Measurements from ENCODE around the gene COL19A1. TPM values are rescaled to one million over a fixed set of nuclear protein-coding genes. Genes with fewer than 3 reads are reported as not detected.

Gene COL19A1
- total RNA-seq, 3 donors from 2014 or later = 0.15 to 0.66 TPM; not detected in 1

DNA sequence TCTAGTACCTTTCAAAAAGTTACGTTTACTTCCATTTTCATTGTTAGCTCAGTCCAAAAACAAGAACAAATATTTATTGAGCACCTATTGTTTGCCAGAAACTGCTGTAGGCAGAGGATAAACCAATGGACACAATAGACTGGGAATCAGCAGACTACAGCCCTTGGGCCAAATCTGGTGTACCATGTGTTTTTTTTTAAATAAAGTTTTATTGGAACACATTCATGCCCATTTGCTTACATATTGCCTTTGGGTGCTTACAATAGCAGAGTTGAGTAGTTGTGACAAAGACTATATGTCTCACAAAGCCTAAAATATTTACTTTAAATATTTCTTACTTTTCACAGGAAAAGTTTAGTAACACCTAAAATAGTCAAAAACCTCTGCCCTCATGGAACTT lies 220.4 kb downstream of the COL19A1 start:
- Histone ChIP-seq H3K27ac (no peak overlapping the region), H3K4me1 (no peaks in the 10 kb centered on the region), H3K4me3 (no peak overlapping the region), H3K36me3 (no peaks in the 10 kb centered on the region), H3K9me3 (no peaks in the 10 kb centered on the region), H3K27me3 (no peaks in the 10 kb centered on the region)
- intact Hi-C loops (cut with DNase I; ENCODE audit: low total_unique reads) = no loop called here
- no peak for DNase-seq (ENCODE audit: low spot score in 2 of 2)
- TF ChIP-seq, protein P1, sequence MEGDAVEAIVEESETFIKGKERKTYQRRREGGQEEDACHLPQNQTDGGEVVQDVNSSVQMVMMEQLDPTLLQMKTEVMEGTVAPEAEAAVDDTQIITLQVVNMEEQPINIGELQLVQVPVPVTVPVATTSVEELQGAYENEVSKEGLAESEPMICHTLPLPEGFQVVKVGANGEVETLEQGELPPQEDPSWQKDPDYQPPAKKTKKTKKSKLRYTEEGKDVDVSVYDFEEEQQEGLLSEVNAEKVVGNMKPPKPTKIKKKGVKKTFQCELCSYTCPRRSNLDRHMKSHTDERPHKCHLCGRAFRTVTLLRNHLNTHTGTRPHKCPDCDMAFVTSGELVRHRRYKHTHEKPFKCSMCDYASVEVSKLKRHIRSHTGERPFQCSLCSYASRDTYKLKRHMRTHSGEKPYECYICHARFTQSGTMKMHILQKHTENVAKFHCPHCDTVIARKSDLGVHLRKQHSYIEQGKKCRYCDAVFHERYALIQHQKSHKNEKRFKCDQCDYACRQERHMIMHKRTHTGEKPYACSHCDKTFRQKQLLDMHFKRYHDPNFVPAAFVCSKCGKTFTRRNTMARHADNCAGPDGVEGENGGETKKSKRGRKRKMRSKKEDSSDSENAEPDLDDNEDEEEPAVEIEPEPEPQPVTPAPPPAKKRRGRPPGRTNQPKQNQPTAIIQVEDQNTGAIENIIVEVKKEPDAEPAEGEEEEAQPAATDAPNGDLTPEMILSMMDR (IDR thresholded peaks at IDR 0.05) = no peak
- TF ChIP-seq POLR2A (IDR thresholded peaks at IDR 0.05) (no peak), POLR2AphosphoS5 (IDR thresholded peaks at IDR 0.05) (no peak)

DNA sequence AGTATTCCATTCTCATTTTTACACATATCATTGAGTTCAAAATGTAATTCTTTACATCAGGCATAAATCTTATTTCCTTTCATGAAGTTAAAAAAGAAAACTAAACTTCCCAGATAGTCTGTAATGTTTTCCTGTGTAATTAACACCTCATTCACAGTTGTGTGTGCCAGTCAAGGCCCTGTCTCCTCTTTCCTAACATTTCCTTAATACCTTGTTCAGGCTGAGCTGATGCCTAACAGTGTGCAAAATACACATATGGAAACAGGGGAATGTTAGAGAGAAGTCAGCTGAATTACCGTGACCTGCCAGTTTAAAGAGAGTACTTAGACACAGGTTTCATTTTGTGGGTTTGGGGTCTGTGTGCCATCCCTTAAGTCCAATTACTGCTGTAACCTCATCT lies 227.8 kb downstream of the COL19A1 start:
- Histone ChIP-seq H3K4me1 (no peaks in the 10 kb centered on the region), H3K27ac (no peak overlapping the region), H3K27me3 (no peaks in the 10 kb centered on the region), H3K9me3 (no peaks in the 10 kb centered on the region), H3K36me3 (no peaks in the 10 kb centered on the region), H3K4me3 (no peak overlapping the region)
- TF ChIP-seq POLR2AphosphoS5 (IDR thresholded peaks at IDR 0.05) = no peak
- TF ChIP-seq, protein P1 (IDR thresholded peaks at IDR 0.05) = no peak
- no peak for TF ChIP-seq POLR2A (IDR thresholded peaks at IDR 0.05)
- DNase-seq (ENCODE audit: low spot score in 2 of 2) = no peak
- intact Hi-C loops (cut with DNase I; ENCODE audit: low total_unique reads) = no loop called here

- DNase-seq (ENCODE audit: low spot score in 2 of 2) = no peak
- no peak overlapping the region for H3K4me3 ChIP-seq
- H3K9me3 ChIP-seq = no peaks in the 10 kb centered on the region
- no peaks in the 10 kb centered on the region for H3K36me3 ChIP-seq
- no peaks in the 10 kb centered on the region for H3K4me1 ChIP-seq
- no peak overlapping the region for H3K27ac ChIP-seq
- intact Hi-C loops (cut with DNase I; ENCODE audit: low total_unique reads) = no loop called here
- no peak for TF ChIP-seq POLR2AphosphoS5 (IDR thresholded peaks at IDR 0.05)
- no peak for TF ChIP-seq POLR2A (IDR thresholded peaks at IDR 0.05)
- TF ChIP-seq, protein P1 (IDR thresholded peaks at IDR 0.05) = no peak
- no peaks in the 10 kb centered on the region for H3K27me3 ChIP-seq
Measured at GRCh38 chr6:70099732-70100131, 233.4 kb downstream of the COL19A1 start.

- H3K4me3 ChIP-seq = no peak overlapping the region
- H3K36me3 ChIP-seq = no peaks in the 10 kb centered on the region
- intact Hi-C loops (cut with DNase I; ENCODE audit: low total_unique reads) = no loop called here
- H3K9me3 ChIP-seq = no peaks in the 10 kb centered on the region
- no peaks in the 10 kb centered on the region for H3K27me3 ChIP-seq
- TF ChIP-seq POLR2AphosphoS5 (IDR thresholded peaks at IDR 0.05) (no peak), POLR2A (IDR thresholded peaks at IDR 0.05) (no peak)
- TF ChIP-seq, protein P1 (IDR thresholded peaks at IDR 0.05) = no peak
- H3K4me1 ChIP-seq = no peaks in the 10 kb centered on the region
- H3K27ac ChIP-seq = no peak overlapping the region
- DNase-seq (ENCODE audit: low spot score in 2 of 2) = no peak
Measured at GRCh38 chr6:70103798-70104197, 237.4 kb downstream of the COL19A1 start.

GRCh38 chr6:70107852-70108629 lies 241.7 kb downstream of the COL19A1 start:
- intact Hi-C loops (cut with DNase I; ENCODE audit: low total_unique reads) = no loop called here
- H3K36me3 ChIP-seq = no peaks in the 10 kb centered on the region
- TF ChIP-seq, protein P1 (IDR thresholded peaks at IDR 0.05) = peak; percentile 9 to 57 (median 37)
- no peak for TF ChIP-seq POLR2A (IDR thresholded peaks at IDR 0.05)
- no peak for DNase-seq (ENCODE audit: low spot score in 2 of 2)
- H3K27me3 ChIP-seq = no peaks in the 10 kb centered on the region
- no peak overlapping the region for H3K4me3 ChIP-seq
- H3K9me3 ChIP-seq = no peaks in the 10 kb centered on the region
- no peak overlapping the region for H3K27ac ChIP-seq
- H3K4me1 ChIP-seq = no peaks in the 10 kb centered on the region

Data from breast epithelium (tissue), 4 donors.